DMS153 (cell line): ENCODE data around the gene THSD7B.
A peak's percentile ranks its signal among the peaks of the same experiment; 100 is the strongest.

ENCODE experiments used
- DNase-seq: peaks from one replicate; lab custom pipeline; 2025; lab: John Stamatoyannopoulos, UW

THSD7B gene

GRCh38 chr2:136823291-136823690 lies 57.9 kb downstream of the THSD7B start:
- DNase-seq: no peak

GRCh38 chr2:136828162-136828561 lies 62.8 kb downstream of the THSD7B start:
- no peak for DNase-seq

- no peak for DNase-seq
Measured at GRCh38 chr2:136828774-136829173, 63.4 kb downstream of the THSD7B start.

- DNase-seq: no peak
Measured at GRCh38 chr2:136844546-136844945, 79.2 kb downstream of the THSD7B start.

- no peak for DNase-seq
Measured at GRCh38 chr2:136858656-136859055, 93.3 kb downstream of the THSD7B start.

- no peak for DNase-seq
Measured at GRCh38 chr2:136860443-136860958, 95.2 kb downstream of the THSD7B start.

- no peak for DNase-seq
Measured at GRCh38 chr2:136863468-136863867, 98.1 kb downstream of the THSD7B start.

GRCh38 chr2:136863874-136864273 lies 98.5 kb downstream of the THSD7B start:
- DNase-seq: no peak

- no peak for DNase-seq
Measured at GRCh38 chr2:136871424-136871823, 106.1 kb downstream of the THSD7B start.

GRCh38 chr2:136874258-136874657 lies 108.9 kb downstream of the THSD7B start:
- DNase-seq: no peak

GRCh38 chr2:136891100-136891499 lies 125.8 kb downstream of the THSD7B start:
- DNase-seq: no peak

- DNase-seq: no peak
Measured at GRCh38 chr2:136894007-136894634, 128.8 kb downstream of the THSD7B start.

- DNase-seq: no peak
Measured at GRCh38 chr2:136901732-136902131, 136.4 kb downstream of the THSD7B start.

- no peak for DNase-seq
Measured at GRCh38 chr2:136905779-136906178, 140.4 kb downstream of the THSD7B start.

- no peak for DNase-seq
Measured at GRCh38 chr2:136909777-136910176, 144.4 kb downstream of the THSD7B start.

GRCh38 chr2:136916131-136916530 lies 150.8 kb downstream of the THSD7B start:
- DNase-seq: no peak

GRCh38 chr2:136917411-136917881 lies 152.1 kb downstream of the THSD7B start:
- peak; percentile 3 for DNase-seq

- DNase-seq: no peak
Measured at GRCh38 chr2:136919682-136920081, 154.3 kb downstream of the THSD7B start.

GRCh38 chr2:136920652-136921333 lies 155.4 kb downstream of the THSD7B start:
- no peak for DNase-seq

- no peak for DNase-seq
Measured at GRCh38 chr2:136927156-136927555, 161.8 kb downstream of the THSD7B start.

- no peak for DNase-seq
Measured at GRCh38 chr2:136929531-136929930, 164.2 kb downstream of the THSD7B start.

- DNase-seq: no peak
Measured at GRCh38 chr2:136932700-136933099, 167.4 kb downstream of the THSD7B start.

- no peak for DNase-seq
Measured at GRCh38 chr2:136935119-136935518, 169.8 kb downstream of the THSD7B start.
